Activated T-helper 17 cell treated with anti-CD3 and anti-CD28 coated beads, Interleukin-2, amount 50 U/mL, for 72 hours (primary cell): ENCODE measurements around the gene LRRC8C. TPM values are rescaled to one million over a fixed set of nuclear protein-coding genes. Genes with fewer than 3 reads are reported as not detected.

Experiments
- total RNA-seq, 2 donors: library from RNA; stranded (reverse); gene quantifications; one replicate each; pipeline ENCODE4 v1.2.3, GENCODE V29; 2022

The LRRC8C gene
- total RNA-seq, 2 donors from 2014 or later, result 27.7 to 50.4 TPM

Other genes with a start within 250 kb of the LRRC8C start
- 10 to 100 TPM; 16.3 to 45.8 TPM for gene LRRC8B, start 108.3 kb upstream of the LRRC8C start, total RNA-seq
- gene LRRC8D, start 187.9 kb downstream of the LRRC8C start, total RNA-seq, result 10 to 100 TPM; 15.2 to 24.0 TPM